ENCODE measurements around the gene ARHGEF9.

Gene ARHGEF9

DNA sequence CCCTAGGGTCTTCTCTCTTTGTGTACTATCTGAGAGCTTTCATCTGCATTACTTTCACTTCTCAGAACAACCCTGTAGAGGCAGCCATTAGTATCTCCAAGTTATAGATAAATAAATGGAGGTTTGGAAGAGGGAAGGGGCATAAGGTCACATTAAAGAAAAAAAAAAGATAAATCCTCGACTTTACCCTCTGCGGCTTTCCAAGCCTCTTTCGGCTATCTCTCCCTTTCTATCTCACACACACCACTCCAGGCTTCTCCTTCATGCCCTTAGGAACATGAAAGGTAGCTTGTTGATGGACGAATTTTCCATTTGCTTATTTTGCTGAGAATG lies 660 bp upstream of the ARHGEF9 start:
- ChIA-PET CTCF (interaction anchor here (0.7 kb wide), 1 partner anchor 233 kb away, joined by 3 read pairs; no protein-coding TSS in a partner anchor), POLR2A (no interaction called here)
- no peaks in the 10 kb centered on the region; the same call in 1 of the 2 replicates for H3K9me3 ChIP-seq (ENCODE audit: control insufficient read depth, insufficient read depth, low read depth, low read length)
- TF ChIP-seq ZNF544 (tag by site-specific recombination; IDR thresholded peaks at IDR 0.05), result no peak
- no peak for TF ChIP-seq ZNF791 (tag by site-specific recombination; IDR thresholded peaks at IDR 0.05)
- TF ChIP-seq ZNF175 (tag by site-specific recombination; IDR thresholded peaks at IDR 0.05), result no peak
- no peak for TF ChIP-seq ZNF514 (tag by site-specific recombination; IDR thresholded peaks at IDR 0.05)
- no peak for TF ChIP-seq ZEB2 (tag by site-specific recombination; IDR thresholded peaks at IDR 0.05)
- no peak for TF ChIP-seq ZFP37 (tag by site-specific recombination; IDR thresholded peaks at IDR 0.05)
- TF ChIP-seq, protein P1, sequence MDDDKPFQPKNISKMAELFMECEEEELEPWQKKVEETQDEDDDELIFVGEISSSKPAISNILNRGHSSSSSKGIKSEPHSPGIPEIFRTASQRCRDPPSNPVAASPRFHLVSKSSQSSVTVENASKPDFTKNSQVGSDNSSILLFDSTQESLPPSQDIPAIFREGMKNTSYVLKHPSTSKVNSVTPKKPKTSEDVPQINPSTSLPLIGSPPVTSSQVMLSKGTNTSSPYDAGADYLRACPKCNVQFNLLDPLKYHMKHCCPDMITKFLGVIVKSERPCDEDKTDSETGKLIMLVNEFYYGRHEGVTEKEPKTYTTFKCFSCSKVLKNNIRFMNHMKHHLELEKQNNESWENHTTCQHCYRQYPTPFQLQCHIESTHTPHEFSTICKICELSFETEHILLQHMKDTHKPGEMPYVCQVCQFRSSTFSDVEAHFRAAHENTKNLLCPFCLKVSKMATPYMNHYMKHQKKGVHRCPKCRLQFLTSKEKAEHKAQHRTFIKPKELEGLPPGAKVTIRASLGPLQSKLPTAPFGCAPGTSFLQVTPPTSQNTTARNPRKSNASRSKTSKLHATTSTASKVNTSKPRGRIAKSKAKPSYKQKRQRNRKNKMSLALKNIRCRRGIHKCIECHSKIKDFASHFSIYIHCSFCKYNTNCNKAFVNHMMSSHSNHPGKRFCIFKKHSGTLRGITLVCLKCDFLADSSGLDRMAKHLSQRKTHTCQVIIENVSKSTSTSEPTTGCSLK (tag by site-specific recombination; IDR thresholded peaks at IDR 0.05), result no peak
- TF ChIP-seq IKZF3 (tag by site-specific recombination; IDR thresholded peaks at IDR 0.05), result no peak
- no peak for TF ChIP-seq ZNF580 (tag by site-specific recombination; IDR thresholded peaks at IDR 0.05)
- TF ChIP-seq OVOL3 (tag by site-specific recombination; IDR thresholded peaks at IDR 0.05), result no peak
- H3K4me3 ChIP-seq (ENCODE audit: low read depth, low read length), result no peak overlapping the region
- no peaks in the 10 kb centered on the region for H3K4me1 ChIP-seq (ENCODE audit: control insufficient read depth, insufficient read depth, low read length)
- H3K36me3 ChIP-seq (ENCODE audit: control insufficient read depth in 2 of 2, insufficient read depth in 1 of 2, low read length in 2 of 2), result no peaks in the 10 kb centered on the region
- H3K27ac ChIP-seq (ENCODE audit: extremely low read depth, low read depth, low read length), result no peak overlapping the region

DNA sequence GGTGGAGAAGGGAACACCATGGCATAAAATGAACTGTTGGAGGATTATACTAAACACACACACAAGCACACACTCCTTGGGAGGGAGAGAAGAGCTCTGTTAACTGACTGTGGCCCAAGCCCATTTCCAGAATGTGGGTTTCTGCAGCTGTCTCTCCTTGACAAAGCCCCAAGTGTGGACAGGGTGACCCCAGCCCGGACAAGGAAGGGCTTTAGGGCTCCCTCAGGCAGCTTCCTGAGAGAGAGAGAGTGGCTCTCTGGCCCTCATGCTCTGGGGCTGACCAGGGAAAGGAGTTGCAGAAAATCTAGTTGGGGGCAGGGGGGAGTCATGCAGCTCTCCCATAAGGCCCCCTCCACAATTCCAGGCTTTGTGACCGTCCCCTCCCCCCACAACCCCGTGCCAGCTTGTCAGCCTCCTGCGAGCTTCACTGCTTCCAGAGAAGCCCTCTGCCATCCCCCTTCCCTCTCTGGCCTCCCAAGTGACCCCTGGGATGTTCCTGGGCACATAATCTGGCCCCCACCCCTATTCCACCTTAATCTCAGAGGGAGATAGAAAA lies 590 bp downstream of the ARHGEF9 start:
- ChIA-PET POLR2A (no interaction called here), CTCF (no interaction called here)
- Histone ChIP-seq H3K4me1 (ENCODE audit: control insufficient read depth, insufficient read depth, low read length) (no peaks in the 10 kb centered on the region), H3K9me3 (ENCODE audit: control insufficient read depth, insufficient read depth, low read depth, low read length) (no peaks in the 10 kb centered on the region; the same call in 1 of the 2 replicates), H3K4me3 (ENCODE audit: low read depth, low read length) (no peak overlapping the region), H3K36me3 (ENCODE audit: control insufficient read depth in 2 of 2, insufficient read depth in 1 of 2, low read length in 2 of 2) (no peaks in the 10 kb centered on the region), H3K27ac (ENCODE audit: extremely low read depth, low read depth, low read length) (no peak overlapping the region)
- no peak for TF ChIP-seq ZNF19 (tag by site-specific recombination; IDR thresholded peaks at IDR 0.05; ENCODE audit: low read depth)
- no peak for TF ChIP-seq ZNF488 (tag by site-specific recombination; IDR thresholded peaks at IDR 0.05)
- no peak for TF ChIP-seq ZNF701 (tag by site-specific recombination; IDR thresholded peaks at IDR 0.05)

DNA sequence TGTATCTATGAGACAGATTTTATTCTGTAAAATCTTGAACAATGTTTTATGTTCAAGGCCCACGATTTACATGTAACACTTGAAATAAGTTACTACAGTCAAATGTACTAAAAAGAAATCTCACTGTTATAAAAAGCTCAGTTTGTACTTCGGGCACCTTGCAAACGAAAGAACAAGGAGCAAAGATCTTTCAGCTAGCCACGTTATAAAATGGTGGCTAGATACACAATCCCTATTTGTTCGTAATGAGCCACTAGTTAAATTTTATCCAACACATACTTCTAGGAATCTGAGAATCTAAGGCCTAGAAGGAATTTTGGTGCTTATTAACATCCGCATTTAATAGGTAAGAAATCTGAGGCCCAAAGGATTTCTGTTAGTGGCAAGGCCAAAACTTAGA lies 2.5 kb downstream of the ARHGEF9 start:
- Histone ChIP-seq H3K4me1 (ENCODE audit: control insufficient read depth, insufficient read depth, low read length) (no peaks in the 10 kb centered on the region), H3K9me3 (ENCODE audit: control insufficient read depth, insufficient read depth, low read depth, low read length) (no peaks in the 10 kb centered on the region; the same call in 1 of the 2 replicates), H3K36me3 (ENCODE audit: control insufficient read depth in 2 of 2, insufficient read depth in 1 of 2, low read length in 2 of 2) (no peaks in the 10 kb centered on the region), H3K27ac (ENCODE audit: extremely low read depth, low read depth, low read length) (no peak overlapping the region), H3K4me3 (ENCODE audit: low read depth, low read length) (no peak overlapping the region)
- TF ChIP-seq ZNF530 (tag by site-specific recombination; IDR thresholded peaks at IDR 0.05; ENCODE audit: low read depth) (no peak), ZNF404 (tag by site-specific recombination; IDR thresholded peaks at IDR 0.05) (no peak), ZFP3 (tag by site-specific recombination; IDR thresholded peaks at IDR 0.05; ENCODE audit: low read depth) (no peak), ZNF664 (tag by site-specific recombination; IDR thresholded peaks at IDR 0.05) (no peak), ZSCAN4 (tag by site-specific recombination; IDR thresholded peaks at IDR 0.05) (no peak), ZNF362 (tag by site-specific recombination; IDR thresholded peaks at IDR 0.05) (no peak), ZNF416 (tag by site-specific recombination; IDR thresholded peaks at IDR 0.05) (no peak), REST (tag by site-specific recombination; IDR thresholded peaks at IDR 0.05) (no peak), ZNF621 (tag by site-specific recombination; IDR thresholded peaks at IDR 0.05) (no peak), ZNF580 (tag by site-specific recombination; IDR thresholded peaks at IDR 0.05) (no peak), ZNF175 (tag by site-specific recombination; IDR thresholded peaks at IDR 0.05) (no peak)
- CTCF ChIA-PET, result interaction anchor here (0.7 kb wide), 1 partner anchor 732 kb away, joined by 4 read pairs; no protein-coding TSS in a partner anchor
- POLR2A ChIA-PET, result no interaction called here
